GM19395 (cell line): ENCODE measurements around the gene NECAB3.

ENCODE experiments used
- ATAC-seq: cut with Tn5 transposase; IDR thresholded peaks from one replicate; pipeline ENCODE4 v1.9.1; 2021; ENCODE audit warnings: mild to moderate bottlenecking, moderate library complexity; ENCODE audit not compliant: unreplicated experiment

The NECAB3 gene

DNA sequence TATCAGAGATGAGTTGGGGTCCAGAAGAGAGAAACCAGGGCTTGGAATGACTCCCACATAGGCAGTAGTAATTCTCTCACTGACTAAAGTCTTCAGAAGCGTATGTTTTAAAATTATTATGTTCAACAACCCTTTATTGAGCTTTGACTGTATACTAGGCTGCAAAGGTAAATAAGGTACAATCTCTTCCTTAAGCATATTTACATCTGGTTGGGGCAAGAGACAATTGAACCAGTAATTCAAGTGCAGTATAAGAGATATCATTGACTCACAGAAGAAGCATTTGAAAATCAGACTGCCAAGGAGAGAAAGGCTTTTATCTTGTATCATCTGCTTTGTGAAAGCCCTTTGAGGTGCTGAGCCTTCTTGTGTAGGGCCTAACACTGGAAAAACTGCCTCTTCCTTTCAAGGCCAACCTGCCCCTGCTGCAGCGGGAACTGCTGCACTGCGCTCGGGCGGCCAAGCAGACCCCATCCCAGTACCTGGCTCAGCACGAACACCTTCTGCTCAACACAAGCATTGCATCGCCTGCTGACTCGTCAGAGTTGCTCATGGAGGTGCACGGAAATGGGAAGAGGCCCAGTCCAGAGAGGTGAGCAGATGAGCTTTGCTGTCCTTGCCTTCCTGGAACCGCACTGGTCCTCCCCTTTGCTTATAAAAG lies 51.4 kb downstream of the NECAB3 start:
- no peak for ATAC-seq

DNA sequence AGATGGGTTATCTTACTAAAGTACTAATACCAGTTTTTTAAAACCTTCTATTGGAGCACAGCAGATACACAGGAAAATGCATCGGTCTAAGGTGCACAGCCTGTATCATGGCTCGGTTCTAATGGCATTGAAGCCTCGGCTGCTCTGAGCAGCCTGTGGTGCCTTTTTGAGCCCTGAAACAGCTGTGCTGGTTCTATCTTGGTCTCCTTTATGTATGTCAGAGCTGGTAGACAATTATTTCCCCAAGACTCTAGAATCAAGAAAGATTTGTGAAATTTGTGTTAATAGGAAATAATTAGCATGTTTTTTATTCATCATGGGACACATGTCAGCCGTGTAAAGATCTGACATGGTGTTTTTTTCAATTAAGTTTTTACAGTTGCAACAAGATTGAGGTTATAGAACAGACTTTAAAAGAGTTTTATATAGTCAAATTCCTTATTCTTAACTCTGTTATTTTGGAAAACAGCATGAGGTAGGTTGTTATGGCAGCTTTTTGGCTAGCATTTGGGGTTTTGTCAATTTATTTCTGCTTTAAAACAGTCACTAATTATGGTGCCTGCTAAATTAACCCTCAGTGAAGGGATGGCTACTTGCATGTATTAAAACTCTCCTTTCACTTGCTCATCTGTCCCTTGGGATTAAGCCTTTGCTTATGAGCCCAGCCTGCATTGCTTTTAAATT lies 52.4 kb downstream of the NECAB3 start:
- ATAC-seq: no peak

GRCh38 chr20:33612001-33612400 lies 62.2 kb downstream of the NECAB3 start:
- no peak for ATAC-seq

GRCh38 chr20:33611106-33611505 lies 63.1 kb downstream of the NECAB3 start:
- no peak for ATAC-seq

GRCh38 chr20:33609504-33609903 lies 64.7 kb downstream of the NECAB3 start:
- ATAC-seq: no peak
